WTC11 (cell line): ENCODE data around the gene PLK3. TPM values are rescaled to one million over a fixed set of nuclear protein-coding genes. Genes with fewer than 3 reads are reported as not detected.

Experiments used
- ATAC-seq: fragments of 200-7000 bp; cut with Tn5 transposase; 2 replicates; pipeline ENCODE4 v1.10.0; 2021; ENCODE audit warnings: mild to moderate bottlenecking, moderate library complexity
- CTCF ChIA-PET: fragments of 300-600 bp; sonication (Branson Sonifier 250); formaldehyde crosslinking; loops from one replicate; lab custom pipeline; 2021; ENCODE audit warnings: antibody characterized with exemption; lab: Charles Lee
- POLR2A ChIA-PET: fragments of 350-600 bp; sonication (Branson Sonifier 250); formaldehyde crosslinking; loops from one replicate; lab custom pipeline; 2021; ENCODE audit warnings: antibody characterized with exemption; lab: Charles Lee
- DNase-seq: peaks from one replicate; pipeline ENCODE4 v3.0.0; 2021; ENCODE audit warnings: low spot score
- H3K27ac Mint-ChIP-seq: 2 replicates; pipeline ENCODE4 v1.8.0; 2021; ENCODE audit warnings: mixed read lengths
- H3K27me3 Mint-ChIP-seq: 2 replicates; pipeline ENCODE4 v1.8.0; 2021; ENCODE audit warnings: low read depth, mild to moderate bottlenecking, moderate library complexity, mixed read lengths
- H3K36me3 Mint-ChIP-seq: 2 replicates; pipeline ENCODE4 v1.8.0; 2021; ENCODE audit warnings: mixed read lengths
- H3K4me1 Mint-ChIP-seq: 2 replicates; pipeline ENCODE4 v1.8.0; 2022; ENCODE audit warnings: mixed read lengths
- H3K4me3 Mint-ChIP-seq: 2 replicates; pipeline ENCODE4 v1.8.0; 2021; ENCODE audit warnings: mild to moderate bottlenecking, moderate library complexity, mixed read lengths
- H3K9me3 Mint-ChIP-seq: 2 replicates; pipeline ENCODE4 v1.8.0; 2021; ENCODE audit warnings: mixed read lengths
- AR ChIP-seq: fragments of 250-450 bp; sonication (Bioruptor Pico); IDR thresholded peaks from 2 replicates; pipeline ENCODE4 v1.9.0; 2021; ENCODE audit warnings: mild to moderate bottlenecking
- ARID4B ChIP-seq: sonication (generic); formaldehyde crosslinking; IDR thresholded peaks from 2 replicates; pipeline ENCODE4 v1.8.0; 2023; ENCODE audit warnings: missing genetic modification reagents, mild to moderate bottlenecking, borderline replicate concordance
- FOXJ3 ChIP-seq: sonication (generic); formaldehyde crosslinking; IDR thresholded peaks from 2 replicates; pipeline ENCODE4 v1.9.0; 2021; ENCODE audit warnings: missing genetic modification reagents, mild to moderate bottlenecking, borderline replicate concordance
- RORB ChIP-seq: fragments of 250-450 bp; sonication (Bioruptor Pico); IDR thresholded peaks from 2 replicates; pipeline ENCODE4 v1.9.0; 2021; ENCODE audit warnings: mild to moderate bottlenecking
- USF1 ChIP-seq: sonication (generic); formaldehyde crosslinking; IDR thresholded peaks from 2 replicates; pipeline ENCODE4 v1.8.0; 2022; ENCODE audit warnings: mild to moderate bottlenecking, missing genetic modification reagents
- ZNF219 ChIP-seq: sonication (generic); formaldehyde crosslinking; IDR thresholded peaks from 2 replicates; pipeline ENCODE4 v1.8.0; 2023; ENCODE audit warnings: missing genetic modification reagents, mild to moderate bottlenecking, borderline replicate concordance
- ZNF263 ChIP-seq: sonication (generic); formaldehyde crosslinking; IDR thresholded peaks from 2 replicates; pipeline ENCODE4 v1.8.1; 2022; ENCODE audit warnings: low read depth, mild to moderate bottlenecking, moderate library complexity, missing genetic modification reagents
- ZNF425 ChIP-seq: fragments of 250-450 bp; sonication (Bioruptor Pico); conservative IDR thresholded peaks from 2 replicates; pipeline ENCODE4 v1.9.0; 2021; ENCODE audit warnings: mild to moderate bottlenecking
- total RNA-seq: library from RNA; stranded (reverse); gene quantifications from 3 replicates; pipeline ENCODE4 v1.2.3, GENCODE V29; 2021
- TF ChIP-seq, protein P1 (sequence below): sonication (generic); formaldehyde crosslinking; IDR thresholded peaks from 2 replicates; pipeline ENCODE4 v1.8.1; 2023; ENCODE audit warnings: mild to moderate bottlenecking, missing genetic modification reagents, moderate library complexity
- TF ChIP-seq, protein P2 (sequence below): fragments of 200-600 bp; IDR thresholded peaks from 2 replicates; pipeline ENCODE4 v1.8.0; 2022; ENCODE audit warnings: antibody characterized with exemption

PLK3 gene
- total RNA-seq, 1 experiment from 2014 or later: 16.4 TPM

- TF ChIP-seq AR (CRISPR knock-in tag): no peak
- TF ChIP-seq, all 79 proteins: peak for 0
Measured at GRCh38 chr1:44817307-44817706, 17.1 kb downstream of the PLK3 start (continued).

- Mint-ChIP-seq H3K36me3 (no peaks in the 10 kb centered on the region), H3K9me3 (no peaks in the 10 kb centered on the region), H3K4me3 (0 out of 2 replicates have a peak overlapping the region, but pooled peaks have one; percentile 31), H3K27ac (peak overlapping the region; percentile 63), H3K27me3 (no peaks in the 10 kb centered on the region), H3K4me1 (peaks cover 25% of the 10 kb centered on the region)
- TF ChIP-seq, protein P1, sequence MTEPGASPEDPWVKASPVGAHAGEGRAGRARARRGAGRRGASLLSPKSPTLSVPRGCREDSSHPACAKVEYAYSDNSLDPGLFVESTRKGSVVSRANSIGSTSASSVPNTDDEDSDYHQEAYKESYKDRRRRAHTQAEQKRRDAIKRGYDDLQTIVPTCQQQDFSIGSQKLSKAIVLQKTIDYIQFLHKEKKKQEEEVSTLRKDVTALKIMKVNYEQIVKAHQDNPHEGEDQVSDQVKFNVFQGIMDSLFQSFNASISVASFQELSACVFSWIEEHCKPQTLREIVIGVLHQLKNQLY: no peak
- no peak for TF ChIP-seq USF1 (CRISPR knock-in tag)
- ChIA-PET CTCF (interaction anchor here (1.0 to 2.7 kb wide), 5 partner anchors 9 to 89 kb away, joined by 3 to 8 read pairs (median 3); partner anchors contain the start of gene PLK3), POLR2A (interaction anchor here (0.6 to 3.1 kb wide), 4 partner anchors 18 to 1081 kb away, joined by 5 to 22 read pairs (median 13); partner anchors contain the start of genes BEST4 and PLK3)
- DNase-seq (no peak), ATAC-seq (no peak)
Measured at GRCh38 chr1:44817771-44818495, 17.8 kb downstream of the PLK3 start.

GRCh38 chr1:44819196-44819607 is 19.0 kb downstream of the PLK3 start:
- no peak for DNase-seq
- Mint-ChIP-seq H3K27me3 (no peaks in the 10 kb centered on the region), H3K9me3 (no peaks in the 10 kb centered on the region), H3K27ac (peak overlapping the region; percentile 100), H3K36me3 (no peaks in the 10 kb centered on the region), H3K4me3 (peak overlapping the region; percentile 81), H3K4me1 (peaks cover 25% of the 10 kb centered on the region)
- CTCF ChIA-PET: interaction anchor here (0.8 to 2.7 kb wide), 7 partner anchors 11 to 191 kb away, joined by 3 to 10 read pairs (median 4); partner anchors contain the start of genes BTBD19, HECTD3, PLK3 and RNU5D-1
- ATAC-seq: peak; percentile 2
- POLR2A ChIA-PET: interaction anchor here (0.5 to 3.2 kb wide), 14 partner anchors 10 to 296 kb away, joined by 3 to 22 read pairs (median 5); partner anchors contain the start of genes BEST4, BTBD19, PLK3 and PTCH2
- 0 out of 2 replicates have a peak, but pooled peaks have one; percentile 34 for TF ChIP-seq RORB (CRISPR knock-in tag)
- no peak for TF ChIP-seq FOXJ3 (CRISPR knock-in tag)

- no peaks in the 10 kb centered on the region for H3K36me3 Mint-ChIP-seq
- H3K9me3 Mint-ChIP-seq: no peaks in the 10 kb centered on the region
- POLR2A ChIA-PET: interaction anchor here (0.5 to 3.2 kb wide), 14 partner anchors 10 to 296 kb away, joined by 3 to 22 read pairs (median 5); partner anchors contain the start of genes BEST4, BTBD19, PLK3 and PTCH2
- no peaks in the 10 kb centered on the region for H3K27me3 Mint-ChIP-seq
- CTCF ChIA-PET: interaction anchor here (0.6 to 2.7 kb wide), 10 partner anchors 11 to 490 kb away, joined by 3 to 10 read pairs (median 4); partner anchors contain the start of genes BTBD19, HECTD3, PLK3 and RNU5D-1
- peak overlapping the region; percentile 100 for H3K27ac Mint-ChIP-seq
- peak overlapping the region; percentile 81 for H3K4me3 Mint-ChIP-seq
- peak; percentile 93 for ATAC-seq
- DNase-seq: peak; percentile 83
- peaks cover 24% of the 10 kb centered on the region for H3K4me1 Mint-ChIP-seq
- TF ChIP-seq ZNF219 (CRISPR knock-in tag) (no peak), ZNF263 (CRISPR knock-in tag) (no peak; the same call in 1 of the 2 replicates), ZNF425 (CRISPR knock-in tag) (peak; percentile 99), ARID4B (peak; percentile 92), USF1 (CRISPR knock-in tag) (peak; percentile 74; the same call in 1 of the 2 replicates)
- TF ChIP-seq, protein P2, sequence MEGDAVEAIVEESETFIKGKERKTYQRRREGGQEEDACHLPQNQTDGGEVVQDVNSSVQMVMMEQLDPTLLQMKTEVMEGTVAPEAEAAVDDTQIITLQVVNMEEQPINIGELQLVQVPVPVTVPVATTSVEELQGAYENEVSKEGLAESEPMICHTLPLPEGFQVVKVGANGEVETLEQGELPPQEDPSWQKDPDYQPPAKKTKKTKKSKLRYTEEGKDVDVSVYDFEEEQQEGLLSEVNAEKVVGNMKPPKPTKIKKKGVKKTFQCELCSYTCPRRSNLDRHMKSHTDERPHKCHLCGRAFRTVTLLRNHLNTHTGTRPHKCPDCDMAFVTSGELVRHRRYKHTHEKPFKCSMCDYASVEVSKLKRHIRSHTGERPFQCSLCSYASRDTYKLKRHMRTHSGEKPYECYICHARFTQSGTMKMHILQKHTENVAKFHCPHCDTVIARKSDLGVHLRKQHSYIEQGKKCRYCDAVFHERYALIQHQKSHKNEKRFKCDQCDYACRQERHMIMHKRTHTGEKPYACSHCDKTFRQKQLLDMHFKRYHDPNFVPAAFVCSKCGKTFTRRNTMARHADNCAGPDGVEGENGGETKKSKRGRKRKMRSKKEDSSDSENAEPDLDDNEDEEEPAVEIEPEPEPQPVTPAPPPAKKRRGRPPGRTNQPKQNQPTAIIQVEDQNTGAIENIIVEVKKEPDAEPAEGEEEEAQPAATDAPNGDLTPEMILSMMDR: no peak
Measured at GRCh38 chr1:44819608-44820327, 19.6 kb downstream of the PLK3 start.
